Measurements from ENCODE around the gene BRINP3.

Gene BRINP3

DNA sequence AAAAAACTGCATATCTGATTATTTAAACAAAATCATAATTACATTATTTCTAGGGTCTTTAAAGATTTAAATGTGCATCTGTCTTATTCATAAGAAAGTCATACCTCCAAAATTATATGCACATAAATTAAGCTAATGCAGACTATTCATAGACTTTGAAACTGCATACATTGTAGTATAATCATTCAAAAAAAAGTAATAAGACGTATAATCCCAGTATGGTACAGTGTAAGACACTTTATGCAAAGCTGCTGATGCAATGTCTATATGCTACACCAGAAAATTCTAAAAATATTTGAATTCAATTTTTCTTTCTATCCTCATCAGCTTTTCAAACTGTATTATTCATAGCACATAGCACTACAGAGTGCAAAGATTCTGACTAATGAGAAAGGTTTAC is 22.0 kb downstream of the BRINP3 start:
- intact Hi-C loops (cut with DNase I): no loop called here
- DNase-seq: no peak

DNA sequence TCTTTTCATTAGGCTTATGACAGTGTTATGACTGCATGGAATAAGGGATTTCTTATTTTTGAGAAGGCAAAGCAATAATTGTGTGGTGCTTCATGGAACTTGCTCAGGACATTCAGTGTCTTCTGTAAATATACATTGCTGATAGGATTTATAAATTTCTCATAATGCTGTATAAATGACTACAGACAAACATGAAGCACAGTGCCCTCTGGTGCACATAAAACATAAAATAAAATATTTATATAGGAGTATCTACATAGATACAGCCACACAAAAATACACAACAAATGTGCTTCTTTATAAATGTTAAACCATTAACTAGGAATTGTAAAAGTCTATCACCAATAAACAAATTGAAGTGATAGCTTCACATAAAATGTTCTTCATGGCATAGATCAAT is 24.1 kb downstream of the BRINP3 start:
- intact Hi-C loops (cut with DNase I): no loop called here
- DNase-seq: no peak

DNA sequence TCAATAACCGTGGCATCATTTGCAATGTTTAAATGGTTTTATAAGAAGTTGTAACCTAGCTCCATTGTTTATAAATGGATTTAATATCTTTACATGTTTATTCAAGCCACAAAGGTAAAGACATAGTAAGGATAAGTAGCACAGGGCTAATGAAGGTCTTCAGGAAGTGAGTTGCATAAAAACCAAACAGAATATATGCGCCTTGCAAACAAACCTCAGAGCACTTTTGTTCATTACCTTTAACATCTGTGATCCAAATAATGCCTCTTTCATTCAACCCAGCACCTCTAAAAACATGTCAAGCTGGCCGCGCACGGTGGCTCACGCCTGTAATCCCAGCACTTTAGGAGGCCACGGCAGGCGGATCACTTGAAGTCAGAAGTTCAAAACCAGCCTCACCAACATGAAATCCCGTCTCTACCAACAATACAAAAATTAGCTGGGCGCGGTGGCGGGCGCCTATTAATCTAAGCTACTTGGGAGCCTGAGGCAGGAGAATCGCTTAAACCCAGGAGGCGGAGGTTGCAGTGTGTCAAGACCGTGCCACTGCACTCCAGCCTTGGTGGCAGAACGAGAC is 25.3 kb downstream of the BRINP3 start:
- intact Hi-C loops (cut with DNase I): no loop called here

DNA sequence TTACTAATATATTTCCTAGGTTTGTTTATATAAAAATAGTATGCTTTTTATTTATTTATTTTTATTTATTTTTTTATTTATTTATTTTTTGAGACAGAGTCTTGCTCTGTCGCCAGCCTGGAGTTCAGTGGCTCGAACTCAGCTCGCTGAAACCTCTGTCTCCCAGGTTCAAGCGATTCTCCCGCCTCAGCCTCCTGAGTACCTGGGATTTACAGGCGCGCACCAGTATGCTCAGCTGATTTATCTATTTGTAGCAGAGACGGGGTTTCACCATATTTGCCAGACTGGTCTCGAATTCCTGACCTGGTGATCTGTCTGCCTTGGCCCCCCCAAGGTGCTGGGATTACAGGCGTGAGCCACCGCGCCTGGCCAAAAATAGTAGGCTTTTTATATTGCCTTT is 33.2 kb downstream of the BRINP3 start:
- intact Hi-C loops (cut with DNase I): no loop called here
- peak in 3 of 10 donors; percentile 42 to 55 (median 53) for DNase-seq

More for the DNA sequence above, 25.3 kb downstream of the BRINP3 start:
- DNase-seq: peak in 2 of 10 donors; percentile 39 to 54

- intact Hi-C loops (cut with DNase I): no loop called here
- no peak for DNase-seq
These were observed 38.2 kb downstream of the BRINP3 start for GRCh38 chr1:190439447-190439846.

DNA sequence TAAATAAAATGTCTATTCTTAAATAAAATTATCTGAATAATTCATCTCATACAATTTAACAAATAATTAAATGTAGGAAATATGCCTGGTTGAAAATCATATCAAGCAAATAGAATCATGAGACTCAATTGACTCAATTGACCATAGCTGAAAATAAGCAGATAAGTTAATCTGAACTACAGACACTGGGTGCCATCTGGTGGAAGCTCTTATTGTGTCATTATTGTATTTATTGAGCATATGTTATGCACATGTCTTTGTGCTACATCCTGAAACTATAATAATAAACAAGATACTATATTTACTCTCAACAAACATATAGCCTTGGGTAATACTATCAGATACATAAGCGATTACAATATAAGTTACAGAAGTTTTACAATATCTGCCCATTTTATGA is 41.0 kb downstream of the BRINP3 start:
- intact Hi-C loops (cut with DNase I): no loop called here
- no peak for DNase-seq

DNA sequence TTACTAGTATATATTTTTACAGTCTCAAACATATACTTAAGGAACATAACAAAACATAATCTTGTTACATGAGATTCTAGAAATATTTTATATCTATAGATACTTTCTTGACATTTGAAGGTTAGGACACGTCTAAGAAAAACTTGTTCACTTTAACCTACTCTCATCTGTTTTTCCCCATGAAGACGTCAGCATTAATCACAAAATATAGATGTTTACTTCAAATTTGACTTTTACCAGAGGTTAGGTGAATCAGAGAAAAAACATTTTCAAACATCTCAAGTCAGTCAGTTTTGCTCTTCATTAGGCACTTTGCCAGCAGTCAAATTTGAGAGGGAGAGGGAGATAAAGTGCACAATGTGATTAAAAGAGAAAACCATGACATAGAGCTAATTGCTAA is 47.7 kb downstream of the BRINP3 start:
- DNase-seq: no peak
- intact Hi-C loops (cut with DNase I): no loop called here

DNA sequence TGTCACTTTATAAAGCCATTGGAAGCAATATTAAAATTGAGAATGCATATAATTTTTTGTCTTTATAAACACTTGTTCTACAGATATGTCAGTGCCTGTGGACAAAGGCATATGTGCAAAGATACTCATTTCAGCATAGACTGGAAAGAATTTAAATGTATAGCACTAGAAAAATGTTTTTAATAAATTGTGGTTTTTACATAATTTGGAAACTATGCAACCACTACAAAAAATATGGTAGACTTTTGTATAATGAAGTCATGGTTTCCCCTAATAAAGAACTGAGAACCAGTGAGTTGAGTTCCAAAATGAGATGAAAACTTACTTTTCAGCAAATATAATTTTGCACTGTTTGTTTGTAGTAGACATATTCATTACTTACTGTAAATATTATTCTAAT is 48.5 kb downstream of the BRINP3 start:
- intact Hi-C loops (cut with DNase I): no loop called here
- DNase-seq: no peak

- intact Hi-C loops (cut with DNase I): no loop called here
- no peak for DNase-seq
These were observed 61.4 kb downstream of the BRINP3 start for GRCh38 chr1:190416239-190416638.

- intact Hi-C loops (cut with DNase I): no loop called here
- DNase-seq: no peak
These were observed 64.5 kb downstream of the BRINP3 start for GRCh38 chr1:190413142-190413541.

- intact Hi-C loops (cut with DNase I): no loop called here
- DNase-seq: no peak
These were observed 74.3 kb downstream of the BRINP3 start for GRCh38 chr1:190403402-190403801.

- DNase-seq: no peak
- intact Hi-C loops (cut with DNase I): no loop called here
These were observed 78.4 kb downstream of the BRINP3 start for GRCh38 chr1:190399233-190399632.

- intact Hi-C loops (cut with DNase I): no loop called here
- DNase-seq: no peak
These were observed 86.1 kb downstream of the BRINP3 start for GRCh38 chr1:190391582-190391981.

DNA sequence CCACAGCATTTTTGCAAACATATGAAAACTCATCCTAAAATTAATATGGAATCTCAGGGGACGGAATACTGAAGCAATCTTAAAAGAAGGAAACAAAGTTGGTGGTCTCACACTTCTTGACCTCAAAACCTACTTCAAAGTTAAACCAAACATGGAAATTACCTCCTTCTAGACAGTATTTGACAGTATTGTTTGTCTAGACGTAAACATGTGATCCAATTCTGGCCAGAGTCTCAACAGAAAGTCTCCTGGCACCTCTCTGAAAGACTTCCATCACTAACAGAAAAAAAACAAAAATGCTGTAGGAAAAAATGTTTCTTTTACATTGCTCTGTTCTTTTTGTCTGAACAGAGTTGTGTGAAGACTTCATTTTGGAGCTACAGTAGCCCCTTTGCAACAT is 99.7 kb downstream of the BRINP3 start:
- no peak for DNase-seq
- intact Hi-C loops (cut with DNase I): no loop called here

DNA sequence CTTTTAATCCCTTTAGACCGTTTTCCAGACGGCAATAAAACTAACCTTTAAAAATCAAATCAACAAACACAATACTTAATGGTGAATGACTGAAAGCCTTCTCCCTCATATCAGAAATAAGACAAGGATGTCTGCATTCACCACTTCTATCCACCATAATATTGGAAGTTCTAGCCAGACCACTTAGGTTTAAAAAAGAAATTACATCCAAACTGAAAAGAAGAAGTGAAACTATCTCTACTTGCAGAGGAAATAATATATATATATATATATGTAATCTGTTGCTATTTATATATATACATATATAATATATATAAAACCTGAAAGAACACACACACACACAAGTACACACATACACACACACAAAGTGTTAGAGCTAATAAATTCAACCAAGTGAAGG is 100.4 kb downstream of the BRINP3 start:
- no peak for DNase-seq
- intact Hi-C loops (cut with DNase I): no loop called here

DNA sequence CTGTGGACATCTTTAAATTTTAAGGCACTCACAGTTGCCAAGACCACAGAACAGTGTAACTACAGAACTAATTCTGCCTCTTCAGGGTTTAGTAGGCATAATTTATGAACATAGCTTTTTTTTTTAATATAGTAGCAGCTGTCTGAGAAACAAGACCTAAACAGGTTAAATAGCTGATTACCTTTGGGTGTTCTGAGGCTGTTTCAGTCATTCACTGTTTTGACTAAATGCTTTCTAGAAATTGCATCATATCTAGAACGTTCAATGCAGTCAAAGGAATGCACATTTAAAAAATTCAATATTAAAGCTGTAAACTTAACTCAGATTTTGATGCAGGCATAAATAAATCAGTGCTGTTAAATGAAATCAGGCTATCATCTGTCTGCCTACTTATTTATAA is 101.6 kb downstream of the BRINP3 start:
- intact Hi-C loops (cut with DNase I): no loop called here
- no peak for DNase-seq

DNA sequence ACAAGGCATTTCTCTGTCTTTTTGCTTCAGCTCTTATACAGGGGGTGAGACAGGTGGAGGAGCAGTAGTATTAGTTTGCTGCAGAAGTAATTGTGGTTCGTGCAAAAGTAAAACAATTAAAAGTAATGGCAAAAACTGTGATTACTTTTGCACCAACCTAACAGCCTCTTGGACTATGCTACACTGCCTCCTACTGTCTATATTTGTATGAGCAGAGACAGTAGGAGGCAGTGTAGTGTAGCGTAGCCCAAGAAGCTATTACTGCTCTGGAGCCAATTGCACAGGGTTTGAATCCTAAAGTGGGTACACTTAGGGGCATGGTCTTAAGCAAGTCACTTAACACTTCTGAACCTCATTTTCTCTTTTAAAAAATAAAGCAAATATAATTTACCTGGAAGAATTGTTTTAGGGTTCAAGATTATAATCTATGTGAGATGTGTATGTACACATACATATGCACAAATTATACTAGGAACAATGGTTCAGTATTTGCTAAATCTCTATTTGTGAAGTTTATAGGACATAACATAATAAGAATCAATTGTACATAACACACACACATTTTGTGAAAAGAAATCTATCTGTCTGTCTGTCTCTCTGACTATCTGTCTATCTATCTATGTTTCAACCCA is 103.8 kb downstream of the BRINP3 start:
- intact Hi-C loops (cut with DNase I): no loop called here
- DNase-seq: no peak

- intact Hi-C loops (cut with DNase I): no loop called here
- no peak for DNase-seq
These were observed 110.5 kb downstream of the BRINP3 start for GRCh38 chr1:190367200-190367599.

DNA sequence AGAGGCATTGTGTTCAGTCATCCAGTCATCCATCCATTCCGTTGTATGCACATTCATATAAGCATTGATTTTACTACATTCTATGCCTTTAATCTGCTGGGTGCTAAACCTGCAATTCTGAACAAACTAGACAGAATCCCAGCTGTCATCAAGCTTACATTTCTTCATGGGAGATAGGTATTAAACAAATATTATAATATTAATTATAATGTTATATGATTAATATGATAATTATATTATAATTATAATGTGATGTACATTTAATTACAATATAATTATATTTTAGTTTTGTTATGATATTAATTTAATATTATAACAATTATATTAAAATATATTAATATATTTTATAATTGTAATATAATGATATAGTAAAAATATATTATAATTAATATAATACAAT is 112.4 kb downstream of the BRINP3 start:
- intact Hi-C loops (cut with DNase I): no loop called here
- DNase-seq: no peak

GRCh38 chr1:190353538-190354101 is 124.0 kb downstream of the BRINP3 start:
- intact Hi-C loops (cut with DNase I): no loop called here
- DNase-seq: no peak

DNA sequence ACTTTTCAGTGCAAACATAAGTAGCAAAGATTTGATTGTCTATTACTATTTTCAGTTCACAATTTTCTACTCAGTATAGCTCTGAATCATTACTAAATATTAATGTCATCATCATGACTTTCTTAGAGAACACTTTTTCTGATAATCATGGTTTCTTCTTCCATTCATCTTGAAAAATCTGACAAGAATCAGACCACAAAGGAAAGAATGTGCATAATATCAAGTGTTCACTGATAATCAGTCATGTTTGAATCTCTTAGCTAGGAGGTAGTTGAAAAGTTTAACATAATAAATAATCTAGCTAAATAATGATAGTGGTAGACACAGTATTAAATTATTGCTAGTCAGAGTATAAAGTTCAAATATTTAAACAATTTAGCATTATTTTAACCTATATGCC is 133.2 kb downstream of the BRINP3 start:
- intact Hi-C loops (cut with DNase I): no loop called here
- no peak for DNase-seq

- intact Hi-C loops (cut with DNase I): no loop called here
- no peak for DNase-seq
These were observed 138.8 kb downstream of the BRINP3 start for GRCh38 chr1:190338829-190339228.

All from posterior cingulate gyrus (tissue), 11 donors.